RWPE2 (cell line): ENCODE measurements around the gene LINGO1.

Experiments
- ATAC-seq: fragments of 200-7000 bp; cut with Tn5 transposase; 3 replicates; pipeline ENCODE4 v1.9.1; 2021; ENCODE audit warnings: low read depth
- DNase-seq: peaks from one replicate; pipeline ENCODE4 v3.0.0-alpha.2; 2020; ENCODE audit warnings: low spot score
- H3K27ac ChIP-seq: fragments of 450-650 bp; 2 replicates; pipeline ENCODE4 v1.5.1; 2017; ENCODE audit warnings: mild to moderate bottlenecking; ENCODE audit not compliant: poor library complexity, severe bottlenecking
- H3K27me3 ChIP-seq: fragments of 250-450 bp; sonication (Bioruptor Pico); 2 replicates; pipeline ENCODE4 v1.5.1; 2021; ENCODE audit warnings: mild to moderate bottlenecking, moderate library complexity; ENCODE audit not compliant: insufficient read depth, poor library complexity, severe bottlenecking
- H3K36me3 ChIP-seq: fragments of 250-450 bp; sonication (Bioruptor Pico); 2 replicates; pipeline ENCODE4 v1.5.1; 2020; ENCODE audit warnings: low read depth, mild to moderate bottlenecking, moderate library complexity
- H3K4me1 ChIP-seq: fragments of 250-450 bp; sonication (Bioruptor Pico); 2 replicates; pipeline ENCODE4 v1.5.1; 2021; ENCODE audit warnings: mild to moderate bottlenecking, moderate library complexity; ENCODE audit not compliant: insufficient read depth, poor library complexity, severe bottlenecking
- H3K4me3 ChIP-seq: fragments of 250-450 bp; sonication (Bioruptor Pico); 2 replicates; pipeline ENCODE4 v1.5.1; 2021; ENCODE audit warnings: mild to moderate bottlenecking, moderate library complexity; ENCODE audit not compliant: severe bottlenecking
- H3K9me3 ChIP-seq: fragments of 250-450 bp; sonication (Bioruptor Pico); 2 replicates; pipeline ENCODE4 v1.5.1; 2021; ENCODE audit warnings: mild to moderate bottlenecking, moderate library complexity; ENCODE audit not compliant: severe bottlenecking
- TF ChIP-seq, protein P1 (sequence below): fragments of 450-650 bp; IDR thresholded peaks from one replicate; pipeline ENCODE4 v1.5.1; 2017; ENCODE audit warnings: mild to moderate bottlenecking, moderate library complexity; ENCODE audit not compliant: poor library complexity, severe bottlenecking

LINGO1 gene

DNA sequence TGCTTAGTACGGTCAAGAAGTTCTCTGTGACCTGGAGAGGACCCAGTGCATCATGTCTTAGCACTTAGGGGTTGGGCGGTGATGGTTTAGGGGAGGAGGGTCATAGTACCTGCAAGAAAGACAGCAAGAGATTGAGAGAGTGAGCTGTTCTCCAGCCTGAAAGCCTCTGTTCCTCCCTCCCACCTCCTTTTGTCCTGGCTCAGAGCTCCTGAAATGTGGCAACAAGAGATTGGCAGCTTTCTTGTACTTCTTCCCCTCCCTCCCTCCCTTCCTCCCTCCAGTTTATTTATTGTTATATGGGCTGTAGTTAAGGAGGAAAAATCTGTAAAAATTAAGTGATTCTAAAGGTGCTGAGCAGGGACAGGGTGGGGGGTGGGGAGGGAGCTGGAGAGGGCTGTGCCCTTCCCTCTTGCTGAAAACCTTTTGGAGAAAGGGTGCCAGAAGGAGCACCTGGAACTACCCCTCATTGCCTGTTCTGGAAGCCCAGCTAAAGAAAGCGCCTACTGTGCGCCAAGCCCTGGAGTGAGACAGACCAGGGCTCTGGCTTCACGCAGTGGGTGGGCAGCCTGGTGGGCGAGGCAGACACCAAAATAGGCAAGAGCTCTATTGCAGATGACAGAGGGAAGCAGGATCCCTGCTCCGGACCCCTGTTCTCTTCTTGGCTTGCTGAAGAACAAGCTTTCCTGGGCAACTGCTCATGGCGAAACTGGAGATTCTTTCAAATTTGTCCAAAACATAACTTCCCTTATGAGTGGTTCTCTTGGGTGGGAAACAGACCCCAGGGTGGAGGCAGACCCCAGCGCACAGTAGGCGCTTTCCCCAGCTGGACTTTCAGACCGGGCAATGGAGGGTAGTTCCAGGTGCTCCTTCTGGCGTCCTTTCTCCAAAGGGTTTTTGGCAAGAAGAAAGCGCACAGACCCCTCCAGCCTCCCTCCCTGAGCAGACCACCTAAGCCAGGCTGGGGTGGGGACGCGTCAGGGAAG, 35.6 kb downstream of the LINGO1 start:
- Histone ChIP-seq H3K27me3 (no peaks in the 10 kb centered on the region), H3K9me3 (no peaks in the 10 kb centered on the region), H3K27ac (no peak overlapping the region), H3K4me1 (no peaks in the 10 kb centered on the region), H3K4me3 (no peak overlapping the region), H3K36me3 (no peaks in the 10 kb centered on the region)
- TF ChIP-seq, protein P1, sequence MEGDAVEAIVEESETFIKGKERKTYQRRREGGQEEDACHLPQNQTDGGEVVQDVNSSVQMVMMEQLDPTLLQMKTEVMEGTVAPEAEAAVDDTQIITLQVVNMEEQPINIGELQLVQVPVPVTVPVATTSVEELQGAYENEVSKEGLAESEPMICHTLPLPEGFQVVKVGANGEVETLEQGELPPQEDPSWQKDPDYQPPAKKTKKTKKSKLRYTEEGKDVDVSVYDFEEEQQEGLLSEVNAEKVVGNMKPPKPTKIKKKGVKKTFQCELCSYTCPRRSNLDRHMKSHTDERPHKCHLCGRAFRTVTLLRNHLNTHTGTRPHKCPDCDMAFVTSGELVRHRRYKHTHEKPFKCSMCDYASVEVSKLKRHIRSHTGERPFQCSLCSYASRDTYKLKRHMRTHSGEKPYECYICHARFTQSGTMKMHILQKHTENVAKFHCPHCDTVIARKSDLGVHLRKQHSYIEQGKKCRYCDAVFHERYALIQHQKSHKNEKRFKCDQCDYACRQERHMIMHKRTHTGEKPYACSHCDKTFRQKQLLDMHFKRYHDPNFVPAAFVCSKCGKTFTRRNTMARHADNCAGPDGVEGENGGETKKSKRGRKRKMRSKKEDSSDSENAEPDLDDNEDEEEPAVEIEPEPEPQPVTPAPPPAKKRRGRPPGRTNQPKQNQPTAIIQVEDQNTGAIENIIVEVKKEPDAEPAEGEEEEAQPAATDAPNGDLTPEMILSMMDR, result no peak
- no peak for DNase-seq
- ATAC-seq, result no peak; the same call in 2 of the 3 replicates

DNA sequence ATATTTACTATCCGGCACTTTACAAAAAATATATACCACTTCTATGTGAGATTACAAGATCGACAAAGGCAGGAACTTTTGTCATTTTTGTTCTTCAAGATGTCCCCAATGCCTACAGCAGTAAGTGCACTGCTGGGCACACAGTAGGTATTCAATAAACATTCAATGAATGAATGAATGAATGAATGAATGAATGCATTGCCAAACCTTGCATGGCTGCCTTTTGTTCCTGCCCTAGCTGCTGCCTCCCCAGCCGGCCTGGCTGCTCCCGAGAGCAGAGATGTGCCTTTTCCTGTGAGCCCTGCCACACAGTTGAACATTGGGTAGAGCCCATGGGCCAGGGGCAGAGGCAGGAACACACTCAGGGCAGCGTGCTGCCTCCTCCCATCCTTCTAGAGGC, 37.5 kb downstream of the LINGO1 start:
- Histone ChIP-seq H3K27me3 (no peaks in the 10 kb centered on the region), H3K36me3 (no peaks in the 10 kb centered on the region), H3K27ac (no peak overlapping the region), H3K4me3 (no peak overlapping the region), H3K9me3 (no peaks in the 10 kb centered on the region), H3K4me1 (no peaks in the 10 kb centered on the region)
- ATAC-seq (no peak), DNase-seq (no peak)
- TF ChIP-seq, protein P1, result no peak

DNA sequence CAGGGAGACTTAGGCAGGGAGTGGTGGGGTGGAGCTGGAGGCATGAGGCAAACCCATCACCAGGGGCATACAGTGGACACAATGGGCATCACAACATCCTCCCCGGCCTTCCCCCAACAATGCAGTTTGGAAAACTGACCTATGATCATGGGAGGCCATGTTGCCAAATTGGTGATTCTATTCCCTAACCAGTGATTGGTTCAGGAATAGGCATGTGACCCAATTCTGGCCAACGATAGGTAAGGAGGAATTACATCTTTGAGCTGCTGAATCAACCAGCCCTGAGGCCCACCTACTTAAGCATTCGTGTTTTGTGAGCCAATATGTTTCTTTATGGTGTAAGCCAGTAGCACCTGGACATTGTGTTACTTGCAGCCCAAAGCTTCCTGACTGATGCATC, 40.0 kb downstream of the LINGO1 start:
- Histone ChIP-seq H3K4me1 (no peaks in the 10 kb centered on the region), H3K27ac (no peak overlapping the region), H3K9me3 (no peaks in the 10 kb centered on the region), H3K4me3 (no peak overlapping the region), H3K27me3 (no peaks in the 10 kb centered on the region), H3K36me3 (no peaks in the 10 kb centered on the region)
- ATAC-seq, result no peak
- TF ChIP-seq, protein P1, result no peak
- DNase-seq, result no peak

DNA sequence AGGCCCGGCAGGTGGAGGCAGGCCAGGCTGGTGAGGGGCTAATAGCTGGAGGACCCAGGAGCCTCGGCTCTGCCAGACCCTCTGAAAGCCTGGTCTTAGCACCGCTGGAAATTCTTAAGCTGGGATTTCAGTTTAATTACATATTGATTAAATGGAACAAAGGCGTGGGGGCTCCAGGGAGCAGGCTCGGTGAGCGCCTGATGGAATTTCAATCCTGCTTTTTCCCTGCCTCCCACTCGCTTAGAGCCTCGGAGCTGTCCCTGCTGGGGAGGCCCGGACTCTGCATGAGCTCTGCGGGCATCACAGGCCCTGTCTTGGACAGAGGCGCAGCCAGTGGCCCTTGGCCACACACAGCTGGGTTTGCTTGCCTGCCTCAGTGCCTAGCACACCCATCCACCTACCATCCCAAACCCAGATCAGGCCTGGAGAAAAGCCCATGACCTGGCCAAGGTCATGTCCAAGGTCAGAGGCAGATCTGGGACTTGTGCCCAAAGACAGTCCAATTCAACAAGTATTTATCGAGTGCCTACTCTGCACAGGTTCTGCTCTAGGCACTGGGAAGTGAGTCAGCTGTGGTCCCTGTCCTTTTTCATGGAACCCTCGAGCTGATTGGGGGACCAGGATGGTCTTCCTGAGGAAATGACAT, 40.6 kb downstream of the LINGO1 start:
- TF ChIP-seq, protein P1, result no peak
- Histone ChIP-seq H3K9me3 (no peaks in the 10 kb centered on the region), H3K36me3 (no peaks in the 10 kb centered on the region), H3K4me1 (no peaks in the 10 kb centered on the region), H3K27ac (no peak overlapping the region), H3K27me3 (no peaks in the 10 kb centered on the region), H3K4me3 (no peak overlapping the region)
- DNase-seq (no peak), ATAC-seq (no peak)
